CD4-positive, alpha-beta T cell treated with Interleukin-1 beta for 1 hour (primary cell): ENCODE data around the gene LRRC70.
"Not testable (repeated sequence)": the region's sequence is repeated elsewhere in the genome, so short reads cannot be mapped to it uniquely, and the experiment has no call there.

ENCODE experiments used
- DNase-seq, 2 donors: peaks; one replicate each; pipeline ENCODE4 v3.0.0-alpha.2; 2020 to 2022

Gene LRRC70

GRCh38 chr5:62608529-62609511 lies 30.2 kb downstream of the LRRC70 start:
- no peak for DNase-seq

GRCh38 chr5:62614355-62614754 lies 35.7 kb downstream of the LRRC70 start:
- DNase-seq: no peak

DNA sequence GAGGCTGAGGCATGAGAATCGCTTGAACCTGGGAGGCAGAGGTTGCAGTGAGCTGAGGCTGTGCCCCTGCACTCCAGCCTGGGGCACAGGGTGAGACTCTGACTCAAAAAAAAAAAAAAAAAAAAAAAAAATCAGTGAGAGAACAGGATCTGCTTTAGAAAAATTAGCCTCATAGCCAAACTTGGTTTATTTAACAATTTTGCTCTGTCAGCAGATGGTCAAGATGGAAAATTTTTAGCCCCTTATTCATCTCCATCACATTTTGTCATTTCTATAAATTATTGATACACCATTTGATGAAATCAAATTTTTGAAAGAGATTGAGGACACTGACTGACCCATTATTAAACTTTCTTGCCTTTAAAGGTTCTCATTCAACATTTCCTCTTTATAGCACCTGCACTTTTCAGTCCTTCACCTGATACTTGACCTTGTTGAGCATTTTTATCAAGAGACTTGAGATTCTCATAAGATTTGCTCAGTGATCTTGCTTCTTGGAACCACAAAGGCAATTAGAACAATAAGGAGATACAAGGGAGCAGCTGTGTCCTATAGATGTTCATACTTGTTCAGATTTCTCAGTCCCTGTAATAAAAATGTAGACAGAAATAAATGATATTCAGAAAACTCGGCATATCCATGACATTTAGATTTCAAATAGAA lies 38.1 kb downstream of the LRRC70 start:
- DNase-seq: no peak

DNA sequence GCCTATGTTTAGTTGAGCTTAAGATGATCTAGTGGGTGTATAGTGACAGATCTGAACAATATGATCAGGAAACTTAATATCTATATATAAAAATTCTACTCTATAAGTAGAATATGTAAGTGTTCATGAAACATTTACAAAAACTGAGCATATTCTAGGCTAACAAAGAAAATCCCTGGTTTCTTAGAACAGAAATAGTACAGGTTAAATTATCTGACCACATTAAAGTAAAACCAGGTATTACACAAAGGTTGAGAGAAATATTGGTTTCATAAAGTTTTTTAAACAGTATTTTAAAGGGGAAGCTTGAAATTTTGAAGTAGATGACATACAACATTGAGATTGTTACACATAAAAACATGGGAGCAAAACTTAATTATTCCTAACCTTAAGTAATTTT lies 39.3 kb downstream of the LRRC70 start:
- DNase-seq: no peak

- no peak for DNase-seq
Observed at GRCh38 chr5:62620761-62621160, 42.1 kb downstream of the LRRC70 start.

DNA sequence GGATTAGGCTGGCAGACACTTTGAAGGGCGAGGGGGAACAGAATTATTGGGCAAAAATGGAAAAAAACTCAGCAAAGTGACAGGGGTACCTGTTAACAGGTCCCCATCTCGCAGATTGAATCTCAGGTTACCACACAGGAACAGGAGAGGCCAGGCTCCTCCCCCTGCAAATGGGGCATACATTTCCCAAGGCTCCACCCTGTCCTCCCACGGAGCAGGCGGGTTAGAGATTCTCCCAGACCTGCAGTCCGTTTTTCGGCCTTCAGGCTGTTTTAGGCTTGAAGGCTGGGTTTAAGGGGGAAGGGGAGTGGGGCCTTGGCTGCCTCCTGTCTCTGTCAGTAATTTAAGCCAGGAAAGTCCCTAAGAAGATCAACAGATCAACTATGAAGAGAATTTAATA lies 42.7 kb downstream of the LRRC70 start:
- DNase-seq: no peak

DNA sequence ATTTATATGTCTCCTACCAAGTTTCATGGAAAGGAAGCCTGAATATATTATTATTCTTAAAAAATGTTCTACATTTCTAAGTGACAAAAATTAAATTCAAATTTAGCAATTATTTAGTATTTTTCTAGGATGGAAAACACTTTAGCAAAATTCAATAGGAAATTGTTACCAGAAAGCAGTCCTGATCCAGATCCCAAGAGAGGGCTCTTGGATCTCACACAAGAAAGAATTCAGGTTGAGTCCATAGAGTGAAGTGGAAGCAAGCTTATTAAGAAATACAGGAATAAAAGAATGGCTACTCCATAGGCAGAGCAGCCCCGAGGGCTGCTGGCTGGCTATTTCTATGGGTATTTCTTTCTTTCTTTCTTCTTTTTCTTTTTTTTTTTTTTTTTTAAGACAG lies 44.7 kb downstream of the LRRC70 start:
- DNase-seq: no peak

DNA sequence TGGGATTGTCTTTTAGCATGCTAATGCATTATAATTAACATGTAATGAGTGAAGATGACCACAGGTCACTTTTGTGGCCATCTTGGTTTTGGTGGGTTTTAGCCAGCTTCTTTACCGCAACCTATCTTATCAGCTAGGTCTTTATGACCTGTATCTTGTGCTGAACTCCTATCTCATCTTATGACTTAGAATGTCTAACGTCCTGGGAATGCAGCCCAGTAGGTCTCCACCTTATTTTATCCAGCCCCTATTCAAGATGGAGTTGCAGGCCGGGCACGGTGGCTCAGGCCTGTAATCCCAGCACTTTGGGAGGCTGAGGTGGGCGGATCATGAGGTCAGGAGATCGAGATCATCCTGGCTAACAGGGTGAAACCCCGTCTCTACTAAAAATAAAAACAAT lies 45.8 kb downstream of the LRRC70 start:
- not testable (repeated sequence) for DNase-seq

DNA sequence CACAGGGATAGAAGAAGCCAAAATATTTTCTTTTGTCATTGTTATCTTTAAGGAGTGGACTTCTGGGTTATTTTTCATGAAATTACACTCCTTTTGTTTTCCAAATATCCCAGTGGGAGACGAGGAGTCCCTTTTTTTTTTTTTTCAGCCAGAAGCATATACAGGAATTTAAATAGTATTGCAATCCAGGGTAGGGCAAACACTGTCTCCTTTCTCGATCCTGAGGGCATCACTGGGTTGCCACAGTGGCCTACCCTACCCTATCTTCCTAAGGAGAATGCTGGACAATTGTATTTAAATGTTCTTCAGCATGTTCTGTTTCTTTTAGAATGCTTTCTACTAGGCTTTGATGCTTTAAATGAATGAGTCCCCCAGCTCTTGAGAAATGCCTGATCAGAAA lies 47.9 kb downstream of the LRRC70 start:
- no peak for DNase-seq

GRCh38 chr5:62627121-62627520 lies 48.5 kb downstream of the LRRC70 start:
- DNase-seq: no peak

- DNase-seq: no peak
Observed at GRCh38 chr5:62627901-62628300, 49.3 kb downstream of the LRRC70 start.
